NB4 (cell line): ENCODE measurements around the gene ALKAL2.

ENCODE experiments used
- DNase-seq: peaks from one replicate; pipeline ENCODE4 v3.0.0; 2010; ENCODE audit warnings: low read depth
- H3K4me3 ChIP-seq: one replicate; pipeline ENCODE4 v1.5.1; 2011; ENCODE audit warnings: mild to moderate bottlenecking, low read depth, low read length, moderate library complexity
- CTCF ChIP-seq: IDR thresholded peaks from one replicate; pipeline ENCODE4 v1.5.1; 2012; ENCODE audit warnings: low read depth, low read length
- MAX ChIP-seq: IDR thresholded peaks from 2 replicates; pipeline ENCODE4 v1.6.1; 2011; ENCODE audit warnings: low read depth, low read length
- MYC ChIP-seq: IDR thresholded peaks from 2 replicates; pipeline ENCODE4 v1.6.1; 2011; ENCODE audit warnings: low read depth, low read length
- POLR2A ChIP-seq: IDR thresholded peaks from 2 replicates; pipeline ENCODE4 v1.6.1; 2011; ENCODE audit warnings: mild to moderate bottlenecking; ENCODE audit not compliant: insufficient read length; ENCODE audit errors: extremely low read depth

Gene ALKAL2

GRCh38 chr2:262117-262516, 25.8 kb downstream of the ALKAL2 start:
- no peak overlapping the region for H3K4me3 ChIP-seq
- no peak for DNase-seq

GRCh38 chr2:260507-261161, 27.3 kb downstream of the ALKAL2 start:
- TF ChIP-seq MAX (no peak), CTCF (no peak), MYC (no peak), POLR2A (no peak)
- DNase-seq = no peak
- H3K4me3 ChIP-seq = no peak overlapping the region

More at GRCh38 chr2:262117-262516, 25.8 kb downstream of the ALKAL2 start:
- no peak for TF ChIP-seq POLR2A
- no peak for TF ChIP-seq MYC
- no peak for TF ChIP-seq CTCF
- TF ChIP-seq MAX = no peak

GRCh38 chr2:259789-260331, 28.0 kb downstream of the ALKAL2 start:
- H3K4me3 ChIP-seq = no peak overlapping the region
- TF ChIP-seq MAX = no peak
- TF ChIP-seq CTCF = no peak
- TF ChIP-seq MYC = no peak
- TF ChIP-seq POLR2A = no peak
- no peak for DNase-seq

GRCh38 chr2:258933-259332, 29.0 kb downstream of the ALKAL2 start:
- TF ChIP-seq MYC (no peak), CTCF (no peak), POLR2A (no peak), MAX (no peak)
- no peak overlapping the region for H3K4me3 ChIP-seq
- DNase-seq = no peak

GRCh38 chr2:257842-258241, 30.0 kb downstream of the ALKAL2 start:
- no peak for TF ChIP-seq MYC
- no peak for TF ChIP-seq POLR2A
- TF ChIP-seq CTCF = no peak
- no peak for TF ChIP-seq MAX
- no peak for DNase-seq
- H3K4me3 ChIP-seq = no peak overlapping the region
